ENCODE measurements around the gene DOK3. TPM values are rescaled to one million over a fixed set of nuclear protein-coding genes. Genes with fewer than 3 reads are reported as not detected.

The DOK3 gene
- total RNA-seq, 1 experiment from 2014 or later = 12.4 TPM

DNA sequence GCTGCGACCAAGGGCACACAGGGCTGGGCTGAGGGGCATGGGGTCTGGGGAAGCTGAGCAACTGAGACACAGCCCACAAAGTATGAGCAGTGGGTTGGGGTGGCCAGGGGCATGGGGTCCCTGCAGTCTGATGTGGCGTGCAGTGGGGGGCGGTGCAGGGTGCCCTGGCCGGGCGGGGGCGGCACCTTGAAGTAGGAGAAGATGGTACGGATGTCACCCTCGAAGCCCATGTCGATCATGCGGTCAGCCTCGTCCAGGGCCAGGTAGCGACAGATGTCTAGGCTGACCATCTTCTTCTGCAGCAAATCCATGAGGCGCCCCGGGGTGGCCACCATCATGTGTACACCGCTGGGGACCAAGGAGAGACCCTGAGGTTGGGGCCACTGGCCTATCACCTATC, 3.9 kb upstream of the DOK3 start:
- Histone ChIP-seq H3K4me1 (ENCODE audit: control insufficient read depth, insufficient read depth, low read length) (peaks cover 13% of the 10 kb centered on the region; the same call in 1 of the 2 replicates), H3K9me3 (ENCODE audit: control insufficient read depth, insufficient read depth, low read depth, low read length) (no peaks in the 10 kb centered on the region), H3K36me3 (ENCODE audit: control insufficient read depth, insufficient read depth, low read length) (peaks cover 14% of the 10 kb centered on the region), H3K27ac (ENCODE audit: low read length) (no peak overlapping the region), H3K27me3 (ENCODE audit: control insufficient read depth, insufficient read depth, low read length) (no peaks in the 10 kb centered on the region), H3K4me3 (ENCODE audit: low read depth in 2 of 2, low read length in 2 of 2) (no peak overlapping the region)
- TF ChIP-seq POLR2AphosphoS5 (IDR thresholded peaks at IDR 0.05; ENCODE audit: low read depth, low read length) = no peak
- TF ChIP-seq, protein P1, sequence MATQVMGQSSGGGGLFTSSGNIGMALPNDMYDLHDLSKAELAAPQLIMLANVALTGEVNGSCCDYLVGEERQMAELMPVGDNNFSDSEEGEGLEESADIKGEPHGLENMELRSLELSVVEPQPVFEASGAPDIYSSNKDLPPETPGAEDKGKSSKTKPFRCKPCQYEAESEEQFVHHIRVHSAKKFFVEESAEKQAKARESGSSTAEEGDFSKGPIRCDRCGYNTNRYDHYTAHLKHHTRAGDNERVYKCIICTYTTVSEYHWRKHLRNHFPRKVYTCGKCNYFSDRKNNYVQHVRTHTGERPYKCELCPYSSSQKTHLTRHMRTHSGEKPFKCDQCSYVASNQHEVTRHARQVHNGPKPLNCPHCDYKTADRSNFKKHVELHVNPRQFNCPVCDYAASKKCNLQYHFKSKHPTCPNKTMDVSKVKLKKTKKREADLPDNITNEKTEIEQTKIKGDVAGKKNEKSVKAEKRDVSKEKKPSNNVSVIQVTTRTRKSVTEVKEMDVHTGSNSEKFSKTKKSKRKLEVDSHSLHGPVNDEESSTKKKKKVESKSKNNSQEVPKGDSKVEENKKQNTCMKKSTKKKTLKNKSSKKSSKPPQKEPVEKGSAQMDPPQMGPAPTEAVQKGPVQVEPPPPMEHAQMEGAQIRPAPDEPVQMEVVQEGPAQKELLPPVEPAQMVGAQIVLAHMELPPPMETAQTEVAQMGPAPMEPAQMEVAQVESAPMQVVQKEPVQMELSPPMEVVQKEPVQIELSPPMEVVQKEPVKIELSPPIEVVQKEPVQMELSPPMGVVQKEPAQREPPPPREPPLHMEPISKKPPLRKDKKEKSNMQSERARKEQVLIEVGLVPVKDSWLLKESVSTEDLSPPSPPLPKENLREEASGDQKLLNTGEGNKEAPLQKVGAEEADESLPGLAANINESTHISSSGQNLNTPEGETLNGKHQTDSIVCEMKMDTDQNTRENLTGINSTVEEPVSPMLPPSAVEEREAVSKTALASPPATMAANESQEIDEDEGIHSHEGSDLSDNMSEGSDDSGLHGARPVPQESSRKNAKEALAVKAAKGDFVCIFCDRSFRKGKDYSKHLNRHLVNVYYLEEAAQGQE (IDR thresholded peaks at IDR 0.05; ENCODE audit: insufficient read depth in 1 of 2, low read depth in 2 of 2, low read length in 1 of 2) = no peak
- TF ChIP-seq TCF7L2 (IDR thresholded peaks at IDR 0.05; ENCODE audit: low read depth, low read length) = no peak
- TF ChIP-seq SIN3A (IDR thresholded peaks at IDR 0.05; ENCODE audit: borderline replicate concordance, insufficient read depth, low read depth, low read length) = no peak
- TF ChIP-seq, protein P2, sequence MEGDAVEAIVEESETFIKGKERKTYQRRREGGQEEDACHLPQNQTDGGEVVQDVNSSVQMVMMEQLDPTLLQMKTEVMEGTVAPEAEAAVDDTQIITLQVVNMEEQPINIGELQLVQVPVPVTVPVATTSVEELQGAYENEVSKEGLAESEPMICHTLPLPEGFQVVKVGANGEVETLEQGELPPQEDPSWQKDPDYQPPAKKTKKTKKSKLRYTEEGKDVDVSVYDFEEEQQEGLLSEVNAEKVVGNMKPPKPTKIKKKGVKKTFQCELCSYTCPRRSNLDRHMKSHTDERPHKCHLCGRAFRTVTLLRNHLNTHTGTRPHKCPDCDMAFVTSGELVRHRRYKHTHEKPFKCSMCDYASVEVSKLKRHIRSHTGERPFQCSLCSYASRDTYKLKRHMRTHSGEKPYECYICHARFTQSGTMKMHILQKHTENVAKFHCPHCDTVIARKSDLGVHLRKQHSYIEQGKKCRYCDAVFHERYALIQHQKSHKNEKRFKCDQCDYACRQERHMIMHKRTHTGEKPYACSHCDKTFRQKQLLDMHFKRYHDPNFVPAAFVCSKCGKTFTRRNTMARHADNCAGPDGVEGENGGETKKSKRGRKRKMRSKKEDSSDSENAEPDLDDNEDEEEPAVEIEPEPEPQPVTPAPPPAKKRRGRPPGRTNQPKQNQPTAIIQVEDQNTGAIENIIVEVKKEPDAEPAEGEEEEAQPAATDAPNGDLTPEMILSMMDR (IDR thresholded peaks at IDR 0.05) = no peak
- in situ Hi-C loops (cut with HindIII; ENCODE audit: low pct_unique_long_range_greater_than_20kb, low sequenced_read_pairs) = no loop called here
- ChIA-PET POLR2A (no interaction called here), CTCF (no interaction called here)
- intact Hi-C loops (cut with micrococcal nuclease; ENCODE audit: unreplicated experiment) = no loop called here
- ATAC-seq (no peak), DNase-seq (ENCODE audit: low read depth, low spot score) (no peak)
- no TSS peak for BruUV-seq (replicated peaks)

DNA sequence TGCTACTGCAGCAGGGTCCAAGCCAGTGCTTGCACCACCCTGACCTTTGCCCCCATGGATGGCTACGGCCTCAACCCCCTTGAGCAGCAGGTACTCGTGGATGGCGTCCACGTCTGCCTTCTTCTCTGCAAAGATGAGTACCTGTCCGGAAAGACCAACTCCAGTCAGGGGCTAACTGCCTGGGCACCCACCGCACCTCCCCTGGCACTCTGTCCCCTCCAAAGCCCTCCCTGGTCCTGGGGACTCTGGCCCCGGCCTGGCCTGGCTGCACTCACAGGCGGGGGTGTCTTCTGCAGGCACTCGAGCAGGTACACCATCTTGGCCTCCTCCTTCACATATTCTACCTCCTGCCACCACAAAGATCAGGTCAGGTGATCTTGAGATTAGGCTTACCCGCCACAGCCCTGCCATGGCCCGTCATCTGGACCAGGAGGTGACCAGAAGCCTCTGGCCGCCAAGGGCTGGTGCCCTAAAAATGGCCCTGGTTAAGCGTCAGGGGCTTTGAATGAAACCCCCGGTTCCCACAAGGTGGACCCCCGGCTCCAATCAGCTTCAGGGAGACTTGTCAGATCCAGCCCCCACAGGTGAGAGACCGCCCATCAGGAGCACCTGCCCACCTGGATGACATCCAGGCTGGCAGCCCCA, 3.2 kb upstream of the DOK3 start:
- Histone ChIP-seq H3K4me3 (ENCODE audit: low read depth in 2 of 2, low read length in 2 of 2) (no peak overlapping the region), H3K4me1 (ENCODE audit: control insufficient read depth, insufficient read depth, low read length) (peaks cover 13% of the 10 kb centered on the region; the same call in 1 of the 2 replicates), H3K9me3 (ENCODE audit: control insufficient read depth, insufficient read depth, low read depth, low read length) (no peaks in the 10 kb centered on the region), H3K27me3 (ENCODE audit: control insufficient read depth, insufficient read depth, low read length) (no peaks in the 10 kb centered on the region), H3K27ac (ENCODE audit: low read length) (no peak overlapping the region), H3K36me3 (ENCODE audit: control insufficient read depth, insufficient read depth, low read length) (peaks cover 14% of the 10 kb centered on the region)
- ATAC-seq (no peak), DNase-seq (ENCODE audit: low read depth, low spot score) (no peak)
- in situ Hi-C loops (cut with HindIII; ENCODE audit: low pct_unique_long_range_greater_than_20kb, low sequenced_read_pairs) = no loop called here
- intact Hi-C loops (cut with micrococcal nuclease; ENCODE audit: unreplicated experiment) = no loop called here
- TF ChIP-seq TCF7L2 (IDR thresholded peaks at IDR 0.05; ENCODE audit: low read depth, low read length) (no peak), SIN3A (IDR thresholded peaks at IDR 0.05; ENCODE audit: borderline replicate concordance, insufficient read depth, low read depth, low read length) (no peak), POLR2AphosphoS5 (IDR thresholded peaks at IDR 0.05; ENCODE audit: low read depth, low read length) (no peak)
- TF ChIP-seq, protein P1 (IDR thresholded peaks at IDR 0.05; ENCODE audit: insufficient read depth in 1 of 2, low read depth in 2 of 2, low read length in 1 of 2) = no peak
- TF ChIP-seq, protein P2 (IDR thresholded peaks at IDR 0.05) = no peak
- CTCF ChIA-PET = no interaction called here
- no TSS peak for BruUV-seq (replicated peaks)
- POLR2A ChIA-PET = no interaction called here
